ENCODE results near the gene ZC3H15. TPM values are rescaled to one million over a fixed set of nuclear protein-coding genes. Genes with fewer than 3 reads are reported as not detected.

Gene ZC3H15
- total RNA-seq, 1 donor from 2014 or later = 46.8 TPM

DNA sequence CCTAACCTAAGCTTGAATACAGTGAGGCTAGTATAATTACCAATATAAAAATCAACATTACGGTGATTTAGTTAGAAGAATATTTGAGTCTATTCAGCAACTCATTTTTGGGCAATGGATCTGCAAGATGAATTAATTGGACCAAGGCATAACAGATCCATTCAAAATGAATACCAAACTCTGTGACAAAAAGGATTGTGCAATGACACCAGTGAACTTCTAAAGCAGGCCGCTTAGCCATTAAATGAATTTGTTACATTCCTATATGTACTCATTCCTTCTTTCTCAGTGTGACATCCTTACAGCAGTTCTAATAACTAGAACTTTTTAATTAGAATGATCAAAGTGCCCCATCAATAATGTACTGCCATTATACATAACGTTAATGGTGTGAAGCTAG is 44.3 kb downstream of the ZC3H15 start:
- no peaks in the 10 kb centered on the region for H3K9me3 Mint-ChIP-seq (ENCODE audit: unreplicated experiment)

DNA sequence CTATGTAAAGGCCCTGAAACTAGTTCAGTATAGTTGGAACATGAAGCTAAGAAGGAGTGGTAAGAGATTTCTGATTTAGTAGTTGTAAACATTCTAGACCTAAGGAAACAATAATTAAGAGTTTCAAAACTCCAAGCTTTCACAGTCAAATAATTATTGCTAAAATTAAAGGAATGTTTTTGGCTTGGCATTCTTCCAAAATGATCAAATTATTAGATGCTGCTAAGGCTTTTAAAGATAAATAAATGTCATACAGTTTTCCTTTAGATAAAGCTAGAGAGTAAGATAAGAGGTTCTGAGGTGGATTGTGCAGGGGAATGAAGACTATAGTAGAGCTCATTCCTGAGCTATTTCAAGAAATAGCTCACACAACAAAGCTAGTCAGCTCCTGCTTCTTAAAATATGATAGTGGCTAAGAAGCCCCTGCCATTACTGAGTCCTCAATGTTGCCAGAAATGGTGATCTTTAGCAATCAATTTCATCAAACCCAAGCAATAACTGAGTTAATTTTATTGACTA is 45.3 kb downstream of the ZC3H15 start:
- no peaks in the 10 kb centered on the region for H3K4me1 Mint-ChIP-seq (ENCODE audit: unreplicated experiment)
- H3K4me3 Mint-ChIP-seq (ENCODE audit: unreplicated experiment) = no peak overlapping the region
- DNase-seq (ENCODE audit: low spot score) = no peak
- peaks cover 4% of the 10 kb centered on the region for H3K27me3 Mint-ChIP-seq (ENCODE audit: unreplicated experiment)
- H3K9me3 Mint-ChIP-seq (ENCODE audit: unreplicated experiment) = no peaks in the 10 kb centered on the region
- TF ChIP-seq, protein P1, sequence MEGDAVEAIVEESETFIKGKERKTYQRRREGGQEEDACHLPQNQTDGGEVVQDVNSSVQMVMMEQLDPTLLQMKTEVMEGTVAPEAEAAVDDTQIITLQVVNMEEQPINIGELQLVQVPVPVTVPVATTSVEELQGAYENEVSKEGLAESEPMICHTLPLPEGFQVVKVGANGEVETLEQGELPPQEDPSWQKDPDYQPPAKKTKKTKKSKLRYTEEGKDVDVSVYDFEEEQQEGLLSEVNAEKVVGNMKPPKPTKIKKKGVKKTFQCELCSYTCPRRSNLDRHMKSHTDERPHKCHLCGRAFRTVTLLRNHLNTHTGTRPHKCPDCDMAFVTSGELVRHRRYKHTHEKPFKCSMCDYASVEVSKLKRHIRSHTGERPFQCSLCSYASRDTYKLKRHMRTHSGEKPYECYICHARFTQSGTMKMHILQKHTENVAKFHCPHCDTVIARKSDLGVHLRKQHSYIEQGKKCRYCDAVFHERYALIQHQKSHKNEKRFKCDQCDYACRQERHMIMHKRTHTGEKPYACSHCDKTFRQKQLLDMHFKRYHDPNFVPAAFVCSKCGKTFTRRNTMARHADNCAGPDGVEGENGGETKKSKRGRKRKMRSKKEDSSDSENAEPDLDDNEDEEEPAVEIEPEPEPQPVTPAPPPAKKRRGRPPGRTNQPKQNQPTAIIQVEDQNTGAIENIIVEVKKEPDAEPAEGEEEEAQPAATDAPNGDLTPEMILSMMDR (IDR thresholded peaks at IDR 0.05; ENCODE audit: unreplicated experiment) = no peak
- no peak overlapping the region for H3K27ac Mint-ChIP-seq (ENCODE audit: unreplicated experiment)
- H3K36me3 Mint-ChIP-seq (ENCODE audit: low read depth, unreplicated experiment) = no peaks in the 10 kb centered on the region

More for the DNA sequence above, 44.3 kb downstream of the ZC3H15 start:
- DNase-seq (ENCODE audit: low spot score) = no peak
- H3K27ac Mint-ChIP-seq (ENCODE audit: unreplicated experiment) = no peak overlapping the region
- H3K27me3 Mint-ChIP-seq (ENCODE audit: unreplicated experiment) = peaks cover 4% of the 10 kb centered on the region
- TF ChIP-seq, protein P1 (IDR thresholded peaks at IDR 0.05; ENCODE audit: unreplicated experiment) = no peak
- no peaks in the 10 kb centered on the region for H3K36me3 Mint-ChIP-seq (ENCODE audit: low read depth, unreplicated experiment)
- H3K4me1 Mint-ChIP-seq (ENCODE audit: unreplicated experiment) = no peaks in the 10 kb centered on the region
- no peak overlapping the region for H3K4me3 Mint-ChIP-seq (ENCODE audit: unreplicated experiment)

DNA sequence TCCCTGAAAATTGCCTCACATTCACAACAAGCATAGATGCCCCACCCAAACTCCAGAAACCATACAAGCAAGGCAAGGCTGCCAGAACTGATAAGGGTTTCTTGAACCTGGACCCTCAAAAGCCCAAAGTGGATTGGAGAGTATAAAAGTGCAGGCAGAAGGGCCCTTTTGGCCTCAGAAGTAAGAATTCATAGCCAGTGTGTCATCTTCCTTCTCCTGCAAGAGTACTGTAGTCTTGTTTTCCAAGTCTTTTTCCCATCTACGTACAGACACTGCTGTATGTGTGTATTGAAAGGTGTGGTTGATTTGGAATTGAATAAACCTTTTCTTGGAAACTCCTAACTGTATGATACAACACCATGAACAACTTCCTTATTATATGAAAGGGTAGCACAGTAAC is 46.8 kb downstream of the ZC3H15 start:
- no peak for DNase-seq (ENCODE audit: low spot score)
- Mint-ChIP-seq H3K36me3 (ENCODE audit: low read depth, unreplicated experiment) (no peaks in the 10 kb centered on the region), H3K4me1 (ENCODE audit: unreplicated experiment) (no peaks in the 10 kb centered on the region), H3K27ac (ENCODE audit: unreplicated experiment) (no peak overlapping the region), H3K27me3 (ENCODE audit: unreplicated experiment) (peaks cover 2% of the 10 kb centered on the region), H3K4me3 (ENCODE audit: unreplicated experiment) (no peak overlapping the region), H3K9me3 (ENCODE audit: unreplicated experiment) (no peaks in the 10 kb centered on the region)
- TF ChIP-seq, protein P1 (IDR thresholded peaks at IDR 0.05; ENCODE audit: unreplicated experiment) = no peak

DNA sequence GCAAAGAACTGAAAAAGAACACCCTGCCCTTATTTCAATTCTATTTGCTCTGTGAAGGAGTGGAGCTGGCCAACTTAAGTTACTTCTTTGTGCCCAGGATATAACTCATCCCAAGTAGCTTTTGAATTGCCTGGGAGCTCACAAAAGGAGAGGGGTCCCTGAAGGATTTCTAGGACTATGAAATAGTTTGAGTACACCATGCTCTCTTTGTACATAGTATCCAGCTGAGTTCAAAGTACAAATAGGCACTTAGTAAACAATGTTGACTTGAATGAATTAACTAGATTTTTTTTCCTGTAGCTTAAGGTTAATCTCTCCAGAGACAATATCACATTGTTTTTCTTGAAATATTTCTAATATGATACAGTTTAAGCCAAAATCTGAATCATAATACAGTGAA is 47.7 kb downstream of the ZC3H15 start:
- Mint-ChIP-seq H3K27me3 (ENCODE audit: unreplicated experiment) (peaks cover 2% of the 10 kb centered on the region), H3K36me3 (ENCODE audit: low read depth, unreplicated experiment) (no peaks in the 10 kb centered on the region), H3K27ac (ENCODE audit: unreplicated experiment) (no peak overlapping the region), H3K9me3 (ENCODE audit: unreplicated experiment) (no peaks in the 10 kb centered on the region), H3K4me3 (ENCODE audit: unreplicated experiment) (no peak overlapping the region), H3K4me1 (ENCODE audit: unreplicated experiment) (no peaks in the 10 kb centered on the region)
- no peak for DNase-seq (ENCODE audit: low spot score)
- TF ChIP-seq, protein P1 (IDR thresholded peaks at IDR 0.05; ENCODE audit: unreplicated experiment) = no peak

DNA sequence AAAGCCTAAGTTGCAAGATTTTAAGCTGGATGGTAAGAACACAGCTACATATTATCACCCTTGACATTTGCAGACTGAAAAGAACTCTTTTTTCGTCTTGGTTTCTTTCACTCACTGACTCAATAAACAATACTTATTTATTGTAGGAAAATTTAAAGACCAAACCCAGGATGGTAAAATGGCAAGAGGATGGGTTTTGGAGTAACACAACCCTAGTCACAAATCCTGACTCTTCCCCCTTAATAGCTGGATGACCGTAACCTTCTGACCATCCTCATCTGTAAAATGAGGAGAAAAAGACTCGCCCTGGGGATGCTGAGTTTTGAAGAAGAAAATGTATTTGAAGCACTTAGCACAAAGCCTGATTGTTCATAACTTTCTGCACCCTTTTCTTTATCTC is 48.3 kb downstream of the ZC3H15 start:
- no peak for DNase-seq (ENCODE audit: low spot score)
- Mint-ChIP-seq H3K9me3 (ENCODE audit: unreplicated experiment) (no peaks in the 10 kb centered on the region), H3K27ac (ENCODE audit: unreplicated experiment) (no peak overlapping the region), H3K27me3 (ENCODE audit: unreplicated experiment) (peaks cover 2% of the 10 kb centered on the region), H3K36me3 (ENCODE audit: low read depth, unreplicated experiment) (no peaks in the 10 kb centered on the region), H3K4me1 (ENCODE audit: unreplicated experiment) (peaks cover 4% of the 10 kb centered on the region), H3K4me3 (ENCODE audit: unreplicated experiment) (no peak overlapping the region)
- TF ChIP-seq, protein P1 (IDR thresholded peaks at IDR 0.05; ENCODE audit: unreplicated experiment) = no peak
